OCI-LY3 (cell line): Measurements from ENCODE around the gene BABAM2.

Experiments
- H2AFZ ChIP-seq: fragments of 200-600, 300-600 bp; shearing (Covaris generic); 2 replicates; pipeline ENCODE4 v1.6.0; 2014; ENCODE audit warnings: antibody characterized with exemption, low read depth, low read length
- H3K27ac ChIP-seq: fragments of 200-600, 300-600 bp; sonication (generic); 2 replicates; pipeline ENCODE4 v1.5.1; 2014; ENCODE audit warnings: mild to moderate bottlenecking, low read length, moderate library complexity, mixed read lengths
- H3K27me3 ChIP-seq: fragments of 200-600, 300-600 bp; sonication (generic); 2 replicates; pipeline ENCODE4 v1.6.1; 2014; ENCODE audit warnings: low read depth, low read length, mixed read lengths
- H3K36me3 ChIP-seq: fragments of 200-600, 300-600 bp; sonication (generic); replicated peaks from 2 replicates; pipeline ENCODE3; 2014; ENCODE audit warnings: low read depth, low read length, mixed read lengths
- H3K4me1 ChIP-seq: fragments of 300-600, 200-600 bp; sonication (generic); 2 replicates; pipeline ENCODE4 v1.6.1; 2014; ENCODE audit warnings: low read length, mixed read lengths
- H3K4me2 ChIP-seq: fragments of 200-600, 300-600 bp; sonication (generic); 2 replicates; pipeline ENCODE4 v1.6.1; 2014; ENCODE audit warnings: low read length, mixed read lengths
- H3K4me3 ChIP-seq: fragments of 300-600, 200-600 bp; sonication (generic); 2 replicates; pipeline ENCODE4 v1.5.1; 2014; ENCODE audit warnings: antibody characterized with exemption, mild to moderate bottlenecking, low read length, moderate library complexity
- H3K79me2 ChIP-seq: fragments of 300-600, 200-600 bp; shearing (Covaris generic); 2 replicates; pipeline ENCODE4 v1.6.1; 2014; ENCODE audit warnings: mild to moderate bottlenecking, low read length, mixed read lengths
- H3K9ac ChIP-seq: fragments of 300-600, 200-600 bp; shearing (Covaris generic); 2 replicates; pipeline ENCODE4 v1.6.0; 2014; ENCODE audit warnings: mild to moderate bottlenecking, low read length, moderate library complexity
- H3K9me3 ChIP-seq: fragments of 200-600, 300-600 bp; shearing (Covaris generic); 2 replicates; pipeline ENCODE4 v1.6.1; 2014; ENCODE audit warnings: low read length, mixed read lengths; ENCODE audit not compliant: insufficient read depth
- H4K20me1 ChIP-seq: fragments of 200-600, 300-600 bp; sonication (generic); 2 replicates; pipeline ENCODE4 v1.6.1; 2016; ENCODE audit warnings: low read length, mixed read lengths; ENCODE audit not compliant: insufficient read depth
- CTCF ChIP-seq: fragments of 200-600, 300-600 bp; sonication (generic); IDR thresholded peaks from 2 replicates; pipeline ENCODE4 v1.5.1; 2014; ENCODE audit warnings: antibody characterized with exemption, low read length, low read depth
- EZH2phosphoT487 ChIP-seq: fragments of 200-600 bp; shearing (Covaris generic); IDR thresholded peaks from 2 replicates; pipeline ENCODE4 v1.6.1; 2018; ENCODE audit warnings: antibody characterized with exemption, mixed run types, low read depth

The BABAM2 gene

GRCh38 chr2:28352104-28352503, 461.6 kb downstream of the BABAM2 start:
- Histone ChIP-seq H3K4me3 (no peak overlapping the region), H3K9me3 (no peaks in the 10 kb centered on the region), H3K27ac (peak overlapping the region; percentile 70), H3K36me3 (no peaks in the 10 kb centered on the region), H3K9ac (peak overlapping the region; percentile 30; the same call in 1 of the 2 replicates), H2AFZ (no peak overlapping the region), H3K4me1 (peaks cover 20% of the 10 kb centered on the region), H4K20me1 (no peaks in the 10 kb centered on the region), H3K4me2 (peak overlapping the region; percentile 30), H3K79me2 (no peaks in the 10 kb centered on the region), H3K27me3 (no peaks in the 10 kb centered on the region)
- TF ChIP-seq EZH2phosphoT487 (no peak), CTCF (no peak)

- no peaks in the 10 kb centered on the region for H3K27me3 ChIP-seq
- no peaks in the 10 kb centered on the region for H3K9me3 ChIP-seq
- no peak overlapping the region for H3K4me2 ChIP-seq
- no peak overlapping the region for H3K4me3 ChIP-seq
- H3K4me1 ChIP-seq = peaks cover 20% of the 10 kb centered on the region
- no peaks in the 10 kb centered on the region for H3K79me2 ChIP-seq
- H3K27ac ChIP-seq = no peak overlapping the region
- H3K36me3 ChIP-seq = no peaks in the 10 kb centered on the region
- TF ChIP-seq EZH2phosphoT487 = no peak
- TF ChIP-seq CTCF = no peak
- no peaks in the 10 kb centered on the region for H4K20me1 ChIP-seq
- H3K9ac ChIP-seq = no peak overlapping the region
- no peak overlapping the region for H2AFZ ChIP-seq
These were observed 462.2 kb downstream of the BABAM2 start for GRCh38 chr2:28352610-28353195.

- Histone ChIP-seq H3K4me2 (no peak overlapping the region), H3K27ac (no peak overlapping the region), H4K20me1 (no peaks in the 10 kb centered on the region)
These were observed 464.5 kb downstream of the BABAM2 start for GRCh38 chr2:28354920-28355520.

More at GRCh38 chr2:28354920-28355520, 464.5 kb downstream of the BABAM2 start:
- no peak for TF ChIP-seq CTCF
- TF ChIP-seq EZH2phosphoT487 = no peak
- no peaks in the 10 kb centered on the region for H3K9me3 ChIP-seq
- H3K4me3 ChIP-seq = no peak overlapping the region
- no peaks in the 10 kb centered on the region for H3K79me2 ChIP-seq
- no peaks in the 10 kb centered on the region for H3K36me3 ChIP-seq
- H3K9ac ChIP-seq = no peak overlapping the region
- H2AFZ ChIP-seq = no peak overlapping the region
- H3K4me1 ChIP-seq = peaks cover 35% of the 10 kb centered on the region
- no peaks in the 10 kb centered on the region for H3K27me3 ChIP-seq
